Brain microvascular endothelial cell (primary cell): ENCODE measurements around the gene SH3RF3.

Experiments used
- DNase-seq: peaks from one replicate; pipeline ENCODE4 v3.0.0-alpha.2; 2020
- H3K27ac ChIP-seq: fragments of 250-450 bp; sonication (Bioruptor Pico); 2 replicates; pipeline ENCODE4 v1.5.1; 2020; ENCODE audit warnings: mild to moderate bottlenecking, moderate library complexity
- H3K27me3 ChIP-seq: fragments of 250-450 bp; sonication (Bioruptor Pico); replicated peaks from 2 replicates; pipeline ENCODE4 v1.5.1; 2020; ENCODE audit warnings: mild to moderate bottlenecking
- H3K36me3 ChIP-seq: fragments of 250-450 bp; sonication (Bioruptor Pico); replicated peaks from 2 replicates; pipeline ENCODE4 v1.5.1; 2020; ENCODE audit warnings: mild to moderate bottlenecking
- H3K4me3 ChIP-seq: 2 replicates; pipeline ENCODE4 v1.5.1; 2011; ENCODE audit warnings: low read depth, mild to moderate bottlenecking, control low read depth, low read length, moderate library complexity
- CTCF ChIP-seq: IDR thresholded peaks from 2 replicates; pipeline ENCODE4 v1.5.1; 2011; ENCODE audit warnings: low read depth, mild to moderate bottlenecking, moderate library complexity, low read length, control low read depth, inconsistent platforms; ENCODE audit errors: missing control alignments
- in situ Hi-C: cut with HindIII; loops from 2 replicates; pipeline ENCODE4 v1.10.0; 2017; ENCODE audit warnings: low sequenced_read_pairs, low pct_ligation_motif_present

SH3RF3 gene

GRCh38 chr2:109364217-109364616 lies 235.2 kb downstream of the SH3RF3 start:
- Histone ChIP-seq H3K27ac (no peak overlapping the region), H3K36me3 (no peaks in the 10 kb centered on the region), H3K27me3 (no peaks in the 10 kb centered on the region), H3K4me3 (no peak overlapping the region)
- DNase-seq: no peak
- TF ChIP-seq CTCF: no peak
- in situ Hi-C loops: no loop called here

GRCh38 chr2:109365131-109365530 lies 236.1 kb downstream of the SH3RF3 start:
- TF ChIP-seq CTCF: no peak
- Histone ChIP-seq H3K27ac (no peak overlapping the region), H3K36me3 (no peaks in the 10 kb centered on the region), H3K4me3 (no peak overlapping the region), H3K27me3 (no peaks in the 10 kb centered on the region)
- no peak for DNase-seq
- in situ Hi-C loops: no loop called here

- H3K27me3 ChIP-seq: no peaks in the 10 kb centered on the region
- H3K27ac ChIP-seq: no peak overlapping the region
- no peak overlapping the region for H3K4me3 ChIP-seq
- no peaks in the 10 kb centered on the region for H3K36me3 ChIP-seq
- in situ Hi-C loops: no loop called here
- no peak for TF ChIP-seq CTCF
- no peak for DNase-seq
Measured at GRCh38 chr2:109367683-109368082, 238.7 kb downstream of the SH3RF3 start.

- no peak for DNase-seq
- no peak for TF ChIP-seq CTCF
- in situ Hi-C loops: no loop called here
- no peak overlapping the region for H3K4me3 ChIP-seq
- no peaks in the 10 kb centered on the region for H3K27me3 ChIP-seq
- no peaks in the 10 kb centered on the region for H3K36me3 ChIP-seq
- H3K27ac ChIP-seq: no peak overlapping the region
Measured at GRCh38 chr2:109368798-109369197, 239.8 kb downstream of the SH3RF3 start.

- H3K36me3 ChIP-seq: no peaks in the 10 kb centered on the region
- TF ChIP-seq CTCF: no peak
- DNase-seq: no peak
- no peak overlapping the region for H3K4me3 ChIP-seq
- in situ Hi-C loops: no loop called here
- no peak overlapping the region for H3K27ac ChIP-seq
- no peaks in the 10 kb centered on the region for H3K27me3 ChIP-seq
Measured at GRCh38 chr2:109369671-109370191, 240.7 kb downstream of the SH3RF3 start.

- no peak for TF ChIP-seq CTCF
- no peaks in the 10 kb centered on the region for H3K36me3 ChIP-seq
- in situ Hi-C loops: no loop called here
- no peak overlapping the region for H3K27ac ChIP-seq
- DNase-seq: no peak
- no peak overlapping the region for H3K4me3 ChIP-seq
- H3K27me3 ChIP-seq: no peaks in the 10 kb centered on the region
Measured at GRCh38 chr2:109370399-109371035, 241.5 kb downstream of the SH3RF3 start.
